HL-60 (cell line): Measurements from ENCODE around the gene WDR7.

Experiments used
- GABPA ChIP-seq: IDR thresholded peaks from 2 replicates; pipeline ENCODE4 v1.6.1; 2012; ENCODE audit warnings: low read depth
- POLR2AphosphoS5 ChIP-seq: IDR thresholded peaks from 2 replicates; pipeline ENCODE4 v1.6.1; 2012; ENCODE audit warnings: low read depth
- REST ChIP-seq: IDR thresholded peaks from 2 replicates; pipeline ENCODE4 v1.6.1; 2012; ENCODE audit warnings: low read depth; ENCODE audit not compliant: insufficient replicate concordance
- TF ChIP-seq, protein P1 (sequence below): IDR thresholded peaks from one replicate; pipeline ENCODE4 v1.5.1; 2011; ENCODE audit warnings: low read length, control low read depth, inconsistent platforms; ENCODE audit not compliant: insufficient read depth

- TF ChIP-seq, protein P1, sequence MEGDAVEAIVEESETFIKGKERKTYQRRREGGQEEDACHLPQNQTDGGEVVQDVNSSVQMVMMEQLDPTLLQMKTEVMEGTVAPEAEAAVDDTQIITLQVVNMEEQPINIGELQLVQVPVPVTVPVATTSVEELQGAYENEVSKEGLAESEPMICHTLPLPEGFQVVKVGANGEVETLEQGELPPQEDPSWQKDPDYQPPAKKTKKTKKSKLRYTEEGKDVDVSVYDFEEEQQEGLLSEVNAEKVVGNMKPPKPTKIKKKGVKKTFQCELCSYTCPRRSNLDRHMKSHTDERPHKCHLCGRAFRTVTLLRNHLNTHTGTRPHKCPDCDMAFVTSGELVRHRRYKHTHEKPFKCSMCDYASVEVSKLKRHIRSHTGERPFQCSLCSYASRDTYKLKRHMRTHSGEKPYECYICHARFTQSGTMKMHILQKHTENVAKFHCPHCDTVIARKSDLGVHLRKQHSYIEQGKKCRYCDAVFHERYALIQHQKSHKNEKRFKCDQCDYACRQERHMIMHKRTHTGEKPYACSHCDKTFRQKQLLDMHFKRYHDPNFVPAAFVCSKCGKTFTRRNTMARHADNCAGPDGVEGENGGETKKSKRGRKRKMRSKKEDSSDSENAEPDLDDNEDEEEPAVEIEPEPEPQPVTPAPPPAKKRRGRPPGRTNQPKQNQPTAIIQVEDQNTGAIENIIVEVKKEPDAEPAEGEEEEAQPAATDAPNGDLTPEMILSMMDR: peak; percentile 21
- TF ChIP-seq REST (no peak), POLR2AphosphoS5 (no peak), GABPA (no peak)
Measured at GRCh38 chr18:56702946-56703345, 51.8 kb downstream of the WDR7 start.
